Measurements from ENCODE around the gene DDIT4L.
"Not testable (repeated sequence)": the region's sequence is repeated elsewhere in the genome, so short reads cannot be mapped to it uniquely, and the experiment has no call there.

Gene DDIT4L, protein sequence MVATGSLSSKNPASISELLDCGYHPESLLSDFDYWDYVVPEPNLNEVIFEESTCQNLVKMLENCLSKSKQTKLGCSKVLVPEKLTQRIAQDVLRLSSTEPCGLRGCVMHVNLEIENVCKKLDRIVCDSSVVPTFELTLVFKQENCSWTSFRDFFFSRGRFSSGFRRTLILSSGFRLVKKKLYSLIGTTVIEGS

DNA sequence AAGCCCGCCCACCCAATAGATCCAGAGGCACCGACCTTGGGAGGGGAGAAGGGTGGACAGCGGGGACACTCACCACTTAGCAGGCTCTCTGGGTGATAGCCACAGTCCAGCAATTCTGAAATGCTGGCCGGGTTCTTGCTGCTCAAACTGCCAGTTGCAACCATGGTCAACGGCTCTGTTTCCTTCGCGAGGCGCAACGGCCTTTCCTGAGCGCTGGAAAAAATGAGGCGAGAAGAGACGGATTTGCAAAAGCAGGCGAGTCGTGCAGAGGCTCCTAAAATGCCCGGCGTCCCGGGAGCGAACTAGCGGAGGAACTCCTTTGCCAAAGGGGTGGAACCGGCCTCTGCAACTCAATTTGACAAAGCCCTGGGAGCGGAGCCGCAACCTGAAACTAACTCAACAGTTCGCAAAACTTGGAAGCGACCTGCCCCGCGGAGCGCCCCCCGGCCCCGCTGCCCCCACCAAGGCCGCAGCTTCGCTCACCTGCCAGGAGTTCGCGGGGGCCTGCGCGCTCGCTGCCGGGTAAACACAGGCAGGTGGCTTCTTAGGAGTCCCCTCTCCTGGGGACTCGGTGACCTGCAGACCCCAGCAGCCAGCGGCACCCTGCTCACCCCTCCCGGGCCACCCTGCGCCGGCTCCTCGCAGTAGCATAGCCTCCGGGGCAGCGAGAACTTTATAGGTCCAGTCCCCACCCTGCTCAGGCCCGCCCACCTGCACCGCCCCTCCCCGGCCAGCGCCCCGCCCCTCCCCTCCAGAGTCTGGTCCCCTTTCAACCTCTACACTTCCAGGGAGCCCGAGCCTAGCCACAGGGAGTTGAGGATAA, at the start of gene DDIT4L:
DDIT4L (minus strand) TSS at position 649 of the 823 bp plus-strand sequence; CDS start at position 164, 485 bp downstream.
- Histone ChIP-seq H3K36me3 (ENCODE audit: control insufficient read depth, insufficient read depth, low read length) (no peaks in the 10 kb centered on the region), H3K27ac (ENCODE audit: low read depth, low read length) (no peak within 1 kb of the TSS), H3K9me3 (ENCODE audit: control insufficient read depth, insufficient read depth, low read depth, low read length) (no peaks in the 10 kb centered on the region), H3K4me1 (ENCODE audit: control insufficient read depth, insufficient read depth, low read length) (peaks cover 18% of the 10 kb centered on the region), H3K4me3 (ENCODE audit: low read depth, low read length) (peak within 1 kb of the TSS; percentile 64), H3K27me3 (ENCODE audit: control insufficient read depth, insufficient read depth, low read length) (peaks cover 43% of the 10 kb centered on the region), H3K9ac (ENCODE audit: low read length) (peak within 1 kb of the TSS; percentile 45)

DNA sequence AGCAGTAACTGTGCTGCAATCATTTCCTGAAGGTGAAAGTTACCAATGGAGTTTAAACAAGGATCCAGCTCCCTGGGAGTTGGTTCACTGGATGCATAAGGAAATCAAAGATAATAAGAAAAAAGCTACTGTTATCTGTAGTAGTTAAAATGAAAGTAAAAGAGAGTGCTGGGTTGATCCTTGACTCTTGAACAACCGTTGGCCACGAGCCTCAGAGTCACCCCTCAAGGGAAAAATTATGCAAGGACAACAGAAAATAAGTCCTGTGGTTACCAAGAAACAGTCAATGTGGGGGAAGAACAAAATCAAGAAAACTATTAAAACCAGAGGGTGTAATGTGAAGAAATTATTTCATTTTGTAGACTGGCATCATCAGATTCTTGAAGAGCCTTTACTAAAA, 49.7 kb upstream of the DDIT4L start:
- no peaks in the 10 kb centered on the region for H3K27me3 ChIP-seq (ENCODE audit: control insufficient read depth, insufficient read depth, low read length)
- H3K9me3 ChIP-seq (ENCODE audit: control insufficient read depth, insufficient read depth, low read depth, low read length), result peaks cover 18% of the 10 kb centered on the region
- H3K36me3 ChIP-seq (ENCODE audit: control insufficient read depth, insufficient read depth, low read length), result no peaks in the 10 kb centered on the region
- H3K4me1 ChIP-seq (ENCODE audit: control insufficient read depth, insufficient read depth, low read length), result no peaks in the 10 kb centered on the region
- no peak overlapping the region for H3K27ac ChIP-seq (ENCODE audit: low read depth, low read length)
- no peak overlapping the region for H3K9ac ChIP-seq (ENCODE audit: low read length)
- H3K4me3 ChIP-seq (ENCODE audit: low read depth, low read length), result no peak overlapping the region

DNA sequence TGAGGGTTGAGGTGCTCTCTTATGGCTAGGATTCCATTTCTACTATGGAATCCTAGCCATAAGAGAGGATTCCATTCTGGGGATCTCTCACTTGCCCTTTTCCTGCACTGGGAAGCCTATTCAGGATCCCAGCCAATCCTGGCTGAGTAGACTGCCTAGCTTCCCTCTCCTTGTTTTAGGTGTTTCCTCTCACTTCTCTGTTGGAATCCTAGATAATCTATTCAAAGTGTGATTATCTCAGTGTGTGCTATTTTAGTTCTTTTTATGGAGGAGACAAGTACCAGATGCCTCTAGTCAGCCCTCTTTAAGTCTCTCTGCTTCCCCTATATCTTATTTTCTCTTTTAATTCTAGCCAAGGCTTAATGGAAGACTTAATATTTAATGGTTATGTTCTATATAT, 34.5 kb upstream of the DDIT4L start:
- H3K36me3 ChIP-seq (ENCODE audit: control insufficient read depth, insufficient read depth, low read length), result no peaks in the 10 kb centered on the region
- no peaks in the 10 kb centered on the region for H3K27me3 ChIP-seq (ENCODE audit: control insufficient read depth, insufficient read depth, low read length)
- peaks cover 26% of the 10 kb centered on the region for H3K9me3 ChIP-seq (ENCODE audit: control insufficient read depth, insufficient read depth, low read depth, low read length)
- no peak overlapping the region for H3K27ac ChIP-seq (ENCODE audit: low read depth, low read length)
- H3K4me1 ChIP-seq (ENCODE audit: control insufficient read depth, insufficient read depth, low read length), result no peaks in the 10 kb centered on the region
- no peak overlapping the region for H3K4me3 ChIP-seq (ENCODE audit: low read depth, low read length)
- no peak overlapping the region for H3K9ac ChIP-seq (ENCODE audit: low read length)

DNA sequence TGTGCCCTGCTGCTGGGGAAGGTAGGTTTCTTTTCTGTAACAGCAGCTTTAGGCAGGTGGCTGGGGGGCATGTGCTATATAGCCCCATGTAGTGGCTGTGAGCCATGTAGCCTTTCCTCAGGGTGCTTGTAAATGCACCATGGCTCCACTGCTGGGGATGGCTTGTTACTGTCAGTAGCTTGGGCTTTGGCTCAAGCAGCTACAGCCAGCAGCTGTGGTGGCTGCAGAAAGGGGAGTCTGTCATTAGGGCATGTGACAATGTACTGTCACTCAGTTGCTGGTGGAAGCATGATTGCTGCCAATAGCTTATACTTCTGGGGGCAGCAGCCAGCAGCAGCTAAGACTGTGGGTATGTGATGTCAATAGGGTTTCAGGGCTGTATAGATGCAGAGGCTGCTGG, 33.9 kb upstream of the DDIT4L start:
- no peak overlapping the region for H3K4me3 ChIP-seq (ENCODE audit: low read depth, low read length)
- H3K27me3 ChIP-seq (ENCODE audit: control insufficient read depth, insufficient read depth, low read length), result no peaks in the 10 kb centered on the region
- no peak overlapping the region for H3K9ac ChIP-seq (ENCODE audit: low read length)
- H3K27ac ChIP-seq (ENCODE audit: low read depth, low read length), result no peak overlapping the region
- H3K36me3 ChIP-seq (ENCODE audit: control insufficient read depth, insufficient read depth, low read length), result no peaks in the 10 kb centered on the region
- H3K9me3 ChIP-seq (ENCODE audit: control insufficient read depth, insufficient read depth, low read depth, low read length), result peaks cover 22% of the 10 kb centered on the region
- H3K4me1 ChIP-seq (ENCODE audit: control insufficient read depth, insufficient read depth, low read length), result no peaks in the 10 kb centered on the region

DNA sequence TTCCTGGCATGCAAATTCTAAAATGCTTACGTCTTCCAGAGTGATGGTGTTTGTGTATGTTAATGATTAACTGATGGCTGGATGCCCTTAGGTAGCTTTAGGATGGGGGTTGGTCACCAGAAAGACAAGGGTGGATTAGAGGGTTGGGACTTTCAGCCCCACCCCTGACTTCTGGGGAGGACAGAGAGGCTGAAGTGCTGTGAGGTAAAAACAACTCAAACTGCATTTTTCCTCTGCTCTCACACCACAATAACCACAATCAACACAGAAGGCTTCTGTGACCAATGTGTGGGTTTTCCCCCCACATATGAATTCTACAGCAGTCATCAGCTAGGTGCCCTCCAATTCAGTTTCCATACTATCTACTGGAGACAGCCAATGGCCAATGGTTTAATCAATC, 18.7 kb upstream of the DDIT4L start:
- Histone ChIP-seq H3K4me1 (ENCODE audit: control insufficient read depth, insufficient read depth, low read length) (no peaks in the 10 kb centered on the region), H3K4me3 (ENCODE audit: low read depth, low read length) (no peak overlapping the region), H3K9ac (ENCODE audit: low read length) (no peak overlapping the region), H3K36me3 (ENCODE audit: control insufficient read depth, insufficient read depth, low read length) (no peaks in the 10 kb centered on the region), H3K27me3 (ENCODE audit: control insufficient read depth, insufficient read depth, low read length) (no peaks in the 10 kb centered on the region), H3K9me3 (ENCODE audit: control insufficient read depth, insufficient read depth, low read depth, low read length) (no peaks in the 10 kb centered on the region), H3K27ac (ENCODE audit: low read depth, low read length) (no peak overlapping the region)

DNA sequence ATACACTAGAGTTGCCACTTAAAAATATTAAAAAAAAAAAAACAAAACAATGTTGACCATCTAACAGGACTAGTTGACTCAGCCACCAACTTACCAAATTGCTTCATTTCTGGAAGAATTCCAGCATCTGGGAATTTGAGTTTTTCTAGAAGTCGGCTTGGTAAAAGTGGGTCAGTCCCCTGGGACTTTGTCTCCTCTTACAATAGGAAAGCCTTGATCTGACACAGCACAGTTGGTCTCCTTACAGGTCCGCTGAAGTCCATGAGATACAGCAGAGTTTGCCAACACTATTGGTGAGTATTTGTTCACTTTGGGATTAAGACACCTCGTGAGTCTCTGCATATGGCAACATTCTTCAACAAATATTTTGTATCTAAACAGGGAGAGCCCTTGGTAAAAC, 18.2 kb upstream of the DDIT4L start:
- no peak overlapping the region for H3K27ac ChIP-seq (ENCODE audit: low read depth, low read length)
- H3K9ac ChIP-seq (ENCODE audit: low read length), result no peak overlapping the region
- H3K4me1 ChIP-seq (ENCODE audit: control insufficient read depth, insufficient read depth, low read length), result no peaks in the 10 kb centered on the region
- no peaks in the 10 kb centered on the region for H3K36me3 ChIP-seq (ENCODE audit: control insufficient read depth, insufficient read depth, low read length)
- H3K9me3 ChIP-seq (ENCODE audit: control insufficient read depth, insufficient read depth, low read depth, low read length), result no peaks in the 10 kb centered on the region
- H3K27me3 ChIP-seq (ENCODE audit: control insufficient read depth, insufficient read depth, low read length), result no peaks in the 10 kb centered on the region
- no peak overlapping the region for H3K4me3 ChIP-seq (ENCODE audit: low read depth, low read length)

DNA sequence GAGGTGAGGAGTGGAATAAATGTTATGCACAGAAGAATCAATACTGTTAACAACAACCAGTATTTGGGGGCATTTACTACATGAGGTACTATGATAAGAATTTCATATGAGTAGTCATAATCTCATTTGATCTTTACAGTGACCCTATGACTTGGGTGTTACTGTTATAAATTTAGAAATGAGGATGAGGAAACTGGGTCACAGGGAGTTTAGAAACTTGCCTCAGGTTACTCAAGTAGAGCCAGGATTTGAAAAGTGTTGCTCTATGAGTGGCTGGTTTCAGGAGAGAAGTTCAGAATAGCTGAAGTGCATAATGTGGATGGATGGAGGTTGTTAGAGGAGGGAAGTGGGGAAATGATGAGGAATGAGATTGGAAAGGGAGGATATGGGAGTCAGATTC, 16.6 kb upstream of the DDIT4L start:
- H3K4me1 ChIP-seq (ENCODE audit: control insufficient read depth, insufficient read depth, low read length), result no peaks in the 10 kb centered on the region
- no peak overlapping the region for H3K9ac ChIP-seq (ENCODE audit: low read length)
- no peaks in the 10 kb centered on the region for H3K36me3 ChIP-seq (ENCODE audit: control insufficient read depth, insufficient read depth, low read length)

DNA sequence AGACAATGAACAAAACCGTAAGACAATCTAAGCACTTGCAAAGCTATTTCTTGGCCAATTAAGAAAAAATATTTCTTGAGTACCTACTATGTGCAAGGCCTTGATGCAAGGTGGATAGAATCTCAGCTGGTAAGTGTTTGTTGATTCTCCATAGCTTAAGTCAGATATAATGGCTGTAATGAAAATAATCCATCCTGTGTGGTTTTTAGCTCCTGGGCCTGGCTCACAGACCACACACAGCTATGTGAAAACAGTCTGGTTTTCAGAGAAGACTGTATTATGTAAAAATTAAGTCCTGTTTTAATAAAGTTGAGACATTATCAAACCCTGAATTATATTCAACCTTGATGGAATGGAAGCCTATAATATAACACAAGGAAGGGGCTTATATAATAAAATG, 7.8 kb upstream of the DDIT4L start:
- Histone ChIP-seq H3K4me3 (ENCODE audit: low read depth, low read length) (no peak overlapping the region), H3K36me3 (ENCODE audit: control insufficient read depth, insufficient read depth, low read length) (no peaks in the 10 kb centered on the region), H3K9me3 (ENCODE audit: control insufficient read depth, insufficient read depth, low read depth, low read length) (no peaks in the 10 kb centered on the region), H3K4me1 (ENCODE audit: control insufficient read depth, insufficient read depth, low read length) (no peaks in the 10 kb centered on the region), H3K9ac (ENCODE audit: low read length) (no peak overlapping the region), H3K27me3 (ENCODE audit: control insufficient read depth, insufficient read depth, low read length) (no peaks in the 10 kb centered on the region), H3K27ac (ENCODE audit: low read depth, low read length) (no peak overlapping the region)

More for the DNA sequence above, 16.6 kb upstream of the DDIT4L start:
- Histone ChIP-seq H3K9me3 (ENCODE audit: control insufficient read depth, insufficient read depth, low read depth, low read length) (no peaks in the 10 kb centered on the region), H3K27me3 (ENCODE audit: control insufficient read depth, insufficient read depth, low read length) (no peaks in the 10 kb centered on the region), H3K4me3 (ENCODE audit: low read depth, low read length) (no peak overlapping the region), H3K27ac (ENCODE audit: low read depth, low read length) (no peak overlapping the region)

DNA sequence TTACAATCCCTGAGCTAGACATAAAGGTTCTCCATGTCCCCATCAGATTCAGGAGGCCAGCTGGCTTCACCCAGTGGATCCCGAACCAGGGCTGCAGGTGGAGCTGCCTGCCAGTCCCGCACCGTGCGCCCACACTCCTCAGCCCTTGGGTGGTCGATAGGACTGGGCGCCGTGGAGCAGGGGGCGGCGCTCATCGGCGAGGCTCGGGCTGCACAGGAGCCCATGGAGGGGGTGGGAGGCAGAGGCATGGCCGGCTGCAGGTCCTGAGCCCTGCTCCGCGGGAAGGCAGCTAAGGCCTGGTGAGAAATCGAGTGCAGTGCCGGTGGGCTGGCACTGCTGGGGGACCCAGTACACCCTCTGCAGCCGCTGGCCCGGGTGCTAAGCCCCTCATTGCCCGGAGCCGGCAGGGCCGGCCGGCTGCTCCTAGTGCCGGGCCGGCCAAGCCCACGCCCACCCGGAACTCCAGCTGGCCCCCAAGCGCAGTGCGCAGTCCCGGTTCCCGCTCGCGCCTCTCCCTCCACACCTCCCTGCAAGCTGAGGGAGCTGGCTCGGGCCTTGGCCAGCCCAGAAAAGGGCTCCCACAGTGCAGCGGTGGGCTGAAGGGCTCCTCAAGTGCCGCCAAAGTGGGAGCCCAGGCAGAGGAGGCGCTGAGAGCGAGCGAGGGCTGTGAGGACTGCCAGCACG, 6.3 kb upstream of the DDIT4L start:
- H3K9ac ChIP-seq (ENCODE audit: low read length); H3K4me1 ChIP-seq (ENCODE audit: control insufficient read depth, insufficient read depth, low read length); H3K36me3 ChIP-seq (ENCODE audit: control insufficient read depth, insufficient read depth, low read length); H3K27ac ChIP-seq (ENCODE audit: low read depth, low read length); H3K27me3 ChIP-seq (ENCODE audit: control insufficient read depth, insufficient read depth, low read length); H3K4me3 ChIP-seq (ENCODE audit: low read depth, low read length); H3K9me3 ChIP-seq (ENCODE audit: control insufficient read depth, insufficient read depth, low read depth, low read length): not testable (repeated sequence)

DNA sequence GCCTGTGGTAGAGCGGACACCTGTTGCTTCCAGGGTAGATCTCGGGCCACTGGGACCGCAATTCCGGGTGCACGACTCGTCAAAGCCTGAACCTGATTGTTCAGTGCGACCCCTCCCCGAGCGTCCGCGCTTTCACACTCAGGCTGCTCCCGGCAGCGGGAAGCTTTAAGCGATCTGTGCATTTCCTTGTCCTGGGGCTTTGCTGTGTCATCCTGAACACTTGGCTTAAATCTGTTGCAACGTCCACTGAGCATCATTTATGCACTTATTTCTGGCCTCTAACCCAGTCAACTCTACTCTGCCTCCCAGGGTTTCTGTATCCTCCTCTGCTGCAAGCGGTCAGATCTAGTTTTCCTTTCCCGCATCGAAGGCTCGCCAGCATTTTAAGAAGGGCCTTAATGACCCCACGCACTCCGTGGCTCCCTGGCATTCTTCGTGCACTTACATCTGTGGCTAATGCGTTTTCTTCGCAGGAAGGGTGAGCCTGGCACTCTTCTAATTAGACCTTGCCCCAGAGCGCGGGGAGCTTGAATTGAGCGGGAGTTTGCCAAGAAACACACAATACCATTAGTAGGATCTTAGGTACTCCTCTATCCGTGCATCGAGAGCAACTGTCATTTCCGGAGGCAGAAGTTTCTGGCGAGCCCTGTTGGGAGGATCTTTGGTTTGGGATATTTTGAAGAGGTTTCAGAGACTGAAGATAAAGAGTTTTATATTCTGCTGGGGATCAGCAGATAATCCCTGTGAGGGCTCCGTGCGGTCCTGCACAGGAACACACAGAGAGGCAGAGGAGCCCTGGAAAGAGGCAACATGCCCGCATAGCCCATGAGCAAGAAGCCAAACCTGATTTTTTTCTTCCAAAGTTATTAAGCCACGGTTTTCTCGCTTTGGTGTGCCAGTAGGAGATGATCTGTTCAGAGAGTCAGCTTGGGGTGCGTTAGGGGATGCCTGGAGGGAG, 654 bp upstream of the DDIT4L start:
- peaks cover 43% of the 10 kb centered on the region for H3K27me3 ChIP-seq (ENCODE audit: control insufficient read depth, insufficient read depth, low read length)
- H3K9me3 ChIP-seq (ENCODE audit: control insufficient read depth, insufficient read depth, low read depth, low read length), result no peaks in the 10 kb centered on the region
- no peaks in the 10 kb centered on the region for H3K36me3 ChIP-seq (ENCODE audit: control insufficient read depth, insufficient read depth, low read length)
- H3K4me1 ChIP-seq (ENCODE audit: control insufficient read depth, insufficient read depth, low read length), result peaks cover 15% of the 10 kb centered on the region
- H3K4me3 ChIP-seq (ENCODE audit: low read depth, low read length), result peak overlapping the region; percentile 64
- H3K27ac ChIP-seq (ENCODE audit: low read depth, low read length), result no peak overlapping the region
- peak overlapping the region; percentile 15 for H3K9ac ChIP-seq (ENCODE audit: low read length)

Measured in HUES6 (cell line).